GM19397 (cell line): Measurements from ENCODE around the gene TAF12.
A peak's percentile ranks its signal among the peaks of the same experiment; 100 is the strongest.
"Not testable (repeated sequence)": the region's sequence is repeated elsewhere in the genome, so short reads cannot be mapped to it uniquely, and the experiment has no call there.

Source experiments
- ATAC-seq: cut with Tn5 transposase; IDR thresholded peaks from one replicate; pipeline ENCODE4 v1.9.1; 2021; ENCODE audit warnings: mild to moderate bottlenecking, moderate library complexity; ENCODE audit not compliant: unreplicated experiment

Gene TAF12

DNA sequence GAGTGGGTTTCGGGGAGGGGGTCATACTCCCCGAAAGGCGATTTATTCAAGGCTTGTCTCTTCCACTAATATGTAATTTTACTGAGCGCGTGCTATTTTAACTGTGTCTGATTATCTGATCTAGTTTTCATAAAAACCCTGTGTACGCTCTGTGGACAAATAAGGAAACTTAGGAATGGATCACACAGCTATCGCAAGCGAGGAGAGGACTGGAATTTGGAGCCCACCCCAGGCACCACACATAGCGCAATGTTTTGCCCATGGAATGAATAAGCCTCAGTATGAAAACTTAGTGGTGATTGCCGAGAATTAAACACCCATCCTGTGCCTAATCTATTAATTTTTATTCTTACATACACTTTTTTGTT is 60.6 kb downstream of the TAF12 start:
- no peak for ATAC-seq

DNA sequence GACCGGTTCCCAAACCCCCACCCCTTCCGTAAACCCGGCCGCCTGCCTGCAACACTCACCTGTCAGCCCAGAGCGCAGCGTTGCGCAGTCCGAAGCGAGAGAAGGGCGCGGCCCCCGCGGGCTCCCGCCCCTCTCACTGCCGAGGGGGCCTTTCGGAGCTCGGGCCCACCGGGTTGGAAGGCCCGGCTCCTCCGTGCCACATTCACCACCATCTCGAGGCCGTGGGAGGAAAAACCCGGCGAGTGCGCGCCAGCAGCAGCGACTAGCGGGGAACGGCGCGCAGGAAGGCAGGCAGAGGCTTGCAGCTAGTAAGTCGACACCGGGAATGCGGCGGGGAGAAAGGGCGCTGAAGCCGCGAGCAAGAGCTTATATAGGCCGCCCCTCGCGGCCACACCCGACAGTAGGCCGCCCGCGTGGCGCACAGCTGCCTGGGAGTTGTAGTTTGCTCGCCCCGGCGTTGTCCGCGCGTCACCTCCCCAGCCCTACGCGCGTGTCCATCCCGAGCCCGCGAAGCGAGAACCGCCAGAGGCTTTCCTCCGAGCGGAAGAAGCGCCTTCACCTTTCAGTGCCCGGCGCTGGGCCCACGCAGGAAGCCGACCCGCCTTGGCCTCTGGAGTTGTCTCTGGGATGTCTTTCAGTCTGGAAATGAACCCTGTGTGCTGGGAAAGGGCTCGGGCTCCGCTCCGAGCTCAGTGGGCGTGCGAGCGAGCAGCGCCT is 61.2 kb downstream of the TAF12 start:
- ATAC-seq = peak; percentile 84

DNA sequence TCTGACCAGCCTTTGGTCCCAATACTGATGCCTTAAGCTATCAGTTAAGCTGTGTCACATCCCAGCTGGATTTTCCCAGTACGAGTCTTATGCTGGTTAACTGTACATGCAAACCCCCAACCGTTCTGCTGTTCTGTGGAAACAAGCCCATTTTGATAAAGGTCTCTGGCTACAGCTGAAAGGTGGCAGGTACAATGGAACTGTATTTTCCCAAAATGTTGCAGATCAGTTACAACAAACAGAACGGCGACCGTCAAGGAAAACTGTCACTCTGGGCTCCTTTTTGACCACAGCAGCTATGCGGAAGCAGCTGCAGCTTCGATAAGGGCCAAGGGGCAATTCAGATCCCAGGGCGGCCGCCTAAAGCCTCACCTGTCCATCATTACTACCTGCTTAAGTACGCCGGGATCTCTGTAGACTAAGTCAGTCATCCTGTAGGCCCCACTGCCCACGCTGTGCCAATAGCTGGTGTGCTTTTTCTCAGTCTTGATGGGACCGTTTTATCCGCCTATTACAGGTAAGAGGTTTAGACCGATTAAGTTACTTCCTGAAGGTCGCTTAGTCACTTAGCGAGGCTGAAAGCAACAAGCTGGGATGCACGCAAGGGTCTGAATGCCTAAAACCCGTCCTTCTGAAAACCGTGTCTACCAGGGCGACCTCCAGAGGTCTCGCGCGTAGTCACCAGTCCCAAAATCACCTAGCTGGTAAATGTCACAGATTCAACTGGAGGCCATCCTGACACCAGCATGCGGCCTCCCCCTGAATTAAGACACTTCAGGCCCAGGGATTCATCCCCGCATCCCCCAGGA is 61.9 kb downstream of the TAF12 start:
- peak; percentile 22 for ATAC-seq

DNA sequence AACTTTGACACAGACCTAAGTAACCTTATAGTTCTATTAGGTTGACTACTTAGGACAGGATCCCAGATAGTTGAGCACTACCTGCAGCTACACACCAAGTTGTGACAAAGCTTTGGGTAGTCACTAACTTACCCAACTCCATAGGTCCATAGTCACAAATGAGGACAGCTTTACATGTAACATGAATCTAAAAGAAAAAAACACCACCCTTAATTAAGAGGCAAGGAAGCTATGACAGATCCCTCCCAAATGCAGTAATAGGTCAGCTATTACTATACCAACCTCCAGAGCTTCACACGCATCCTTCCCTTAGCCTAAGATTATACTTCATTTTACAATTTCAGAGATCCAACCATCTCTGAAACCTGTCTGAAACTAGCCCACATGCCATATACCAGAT is 63.5 kb downstream of the TAF12 start:
- no peak for ATAC-seq

DNA sequence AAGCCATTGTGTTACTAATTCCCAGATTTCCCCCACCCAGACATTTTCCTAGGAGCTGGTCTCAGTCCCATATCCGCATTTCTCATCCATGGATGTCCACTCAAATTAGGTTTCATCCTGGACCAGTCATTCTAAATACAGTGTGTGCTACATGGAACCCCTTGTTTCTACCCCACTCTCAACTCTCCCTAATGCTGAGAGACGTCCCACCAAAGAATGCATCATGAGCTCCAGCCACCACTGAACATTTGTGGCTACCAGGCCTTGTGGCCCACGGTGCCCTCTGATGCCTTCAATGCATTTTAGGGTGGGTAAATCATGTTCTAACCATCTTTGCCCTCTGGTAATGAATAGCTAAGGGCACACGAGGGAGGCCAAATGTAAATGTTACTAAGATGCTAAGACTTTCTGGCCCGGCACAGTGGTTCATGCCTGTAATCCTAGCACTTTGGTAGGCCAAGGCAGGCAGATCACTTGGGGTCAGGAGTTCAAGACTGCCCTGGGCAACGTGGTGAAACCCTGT is 64.1 kb downstream of the TAF12 start:
- no peak for ATAC-seq

DNA sequence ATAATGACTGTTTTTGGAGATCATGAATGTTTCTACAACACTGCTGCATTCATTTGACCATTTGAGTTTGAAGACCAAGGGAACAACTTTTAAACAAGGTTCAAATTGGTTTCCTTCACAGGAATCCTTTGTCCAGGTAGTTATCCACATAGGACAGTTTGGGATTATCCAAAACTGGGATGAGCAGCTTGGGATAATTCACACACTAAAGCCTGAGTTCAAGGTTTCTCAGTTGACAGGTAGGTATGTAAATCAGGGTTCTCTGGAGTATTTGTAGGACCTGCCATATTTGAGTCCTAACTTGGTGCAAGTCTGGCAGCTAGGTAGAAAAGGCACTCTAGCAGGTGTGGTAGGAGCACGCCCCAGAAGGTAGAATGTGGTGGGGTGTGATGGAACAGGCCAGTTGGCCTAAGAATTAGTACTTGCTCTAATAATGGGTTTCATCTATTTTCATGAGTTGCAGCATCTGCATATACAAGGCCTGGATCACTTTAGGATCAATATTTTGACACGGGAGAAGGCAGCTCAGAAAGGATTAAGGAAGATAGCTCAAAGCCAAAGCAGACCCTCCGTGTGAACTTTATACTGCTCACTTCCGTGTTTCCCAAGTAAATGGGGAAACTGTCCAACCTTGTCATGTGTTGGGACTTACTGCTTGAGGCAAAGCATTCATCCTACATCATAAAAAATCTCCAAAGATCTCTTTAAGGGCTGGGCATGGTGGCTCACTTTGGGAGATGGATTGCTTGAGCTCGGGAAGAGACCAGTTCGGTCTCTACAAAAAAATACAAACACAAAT is 64.9 kb downstream of the TAF12 start:
- no peak for ATAC-seq

DNA sequence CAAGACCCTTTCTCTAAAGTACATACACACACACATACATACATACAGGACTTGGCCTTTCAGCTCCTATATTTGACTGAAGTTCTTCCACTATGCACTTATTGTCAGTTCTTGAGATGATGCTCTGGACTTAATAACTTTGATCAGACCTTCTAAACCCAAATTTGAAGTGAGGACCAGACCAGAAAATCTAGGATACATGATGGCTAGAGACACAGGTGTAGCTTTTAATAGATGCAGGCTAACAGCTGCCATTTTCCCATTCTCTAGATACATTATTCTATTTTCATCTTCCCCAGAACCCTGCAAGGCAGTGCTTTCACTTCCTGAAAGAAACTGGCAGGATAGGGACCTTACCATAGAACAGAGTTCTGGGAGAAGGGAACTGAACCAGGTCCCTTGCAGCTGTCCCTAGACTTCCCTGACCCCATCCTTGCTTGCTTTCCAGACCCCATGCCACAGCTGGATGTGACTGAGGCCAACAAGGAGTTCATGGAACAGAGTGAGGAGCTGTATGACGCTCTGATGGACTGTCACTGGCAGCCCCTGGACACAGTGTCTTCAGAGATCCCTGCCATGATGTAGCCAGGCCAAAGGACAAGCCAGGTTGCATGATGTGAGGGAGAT is 65.7 kb downstream of the TAF12 start:
- no peak for ATAC-seq

DNA sequence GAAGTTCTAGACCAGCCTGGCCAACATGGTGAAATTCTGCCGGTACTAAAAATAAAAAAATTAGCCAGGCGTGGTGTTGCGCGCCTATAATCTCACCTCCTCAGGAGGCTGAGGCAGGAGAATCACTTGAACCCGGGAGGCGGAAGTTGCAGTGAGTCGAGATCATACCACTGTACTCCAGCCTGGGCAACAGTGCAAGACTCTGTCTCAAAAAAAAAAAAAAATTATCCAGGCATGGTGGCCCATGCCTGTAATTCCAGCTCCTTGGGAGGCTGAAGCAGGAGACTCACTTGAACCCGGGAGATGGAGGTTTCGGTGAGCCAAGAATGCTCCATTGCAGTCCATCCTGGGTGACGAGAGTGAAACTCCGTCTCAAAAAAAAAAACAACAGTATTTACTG is 69.3 kb downstream of the TAF12 start:
- ATAC-seq = no peak

DNA sequence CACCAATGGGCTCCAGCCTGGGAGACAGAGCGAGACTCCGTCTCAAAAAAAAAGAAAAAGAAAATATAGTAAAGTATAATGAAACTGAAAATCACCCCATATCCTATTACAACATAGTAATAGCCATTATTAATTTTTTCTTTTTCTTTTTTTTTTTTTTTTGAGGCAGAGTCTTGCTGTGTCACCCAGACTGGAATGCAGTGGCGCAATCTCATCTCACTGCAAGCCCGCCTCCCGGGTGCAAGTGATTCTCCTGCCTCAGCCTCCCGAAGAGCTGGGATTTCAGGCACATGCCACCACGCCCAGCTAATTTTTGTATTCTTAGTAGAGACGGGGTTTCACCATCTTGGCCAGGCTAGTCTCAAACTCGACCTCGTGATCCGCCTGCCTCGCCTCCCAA is 70.0 kb downstream of the TAF12 start:
- ATAC-seq = not testable (repeated sequence)

DNA sequence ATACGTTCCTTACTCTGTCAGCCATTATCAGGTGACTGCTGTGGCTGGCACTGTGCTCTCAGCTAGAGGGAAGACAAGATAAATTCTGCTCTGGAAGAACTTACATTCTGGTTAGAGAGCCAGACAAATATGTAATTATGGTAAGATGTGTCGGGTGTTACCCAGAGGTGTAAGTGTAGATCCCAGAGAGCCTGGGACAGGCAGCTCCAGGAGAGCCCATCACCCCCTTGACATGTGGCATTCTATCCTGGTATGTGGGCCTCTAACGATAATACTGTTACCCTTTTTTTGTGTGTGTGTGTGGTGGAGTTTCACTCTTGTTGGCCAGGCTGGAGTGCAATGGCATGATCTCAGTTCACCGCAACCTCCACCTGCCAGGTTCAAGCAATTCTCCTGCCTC is 71.0 kb downstream of the TAF12 start:
- no peak for ATAC-seq

DNA sequence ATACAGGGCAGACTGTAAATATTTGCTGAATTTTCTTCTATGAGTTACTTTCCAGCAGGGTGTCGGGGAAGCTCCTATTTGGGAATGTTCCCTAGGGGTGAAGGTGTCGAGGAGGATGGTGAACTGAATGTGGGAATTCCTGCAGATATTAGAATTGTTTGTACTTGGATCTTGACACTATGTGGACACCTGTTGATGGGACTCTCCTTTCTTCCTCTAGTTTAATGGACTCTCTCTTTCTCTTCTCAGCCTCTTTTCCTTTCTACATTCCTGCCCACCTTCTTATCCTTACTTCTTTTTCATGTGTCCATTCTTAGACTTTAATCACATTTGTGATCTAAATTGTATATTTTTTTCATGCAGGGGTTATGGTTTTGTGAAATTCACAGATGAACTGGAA is 75.9 kb downstream of the TAF12 start:
- no peak for ATAC-seq

DNA sequence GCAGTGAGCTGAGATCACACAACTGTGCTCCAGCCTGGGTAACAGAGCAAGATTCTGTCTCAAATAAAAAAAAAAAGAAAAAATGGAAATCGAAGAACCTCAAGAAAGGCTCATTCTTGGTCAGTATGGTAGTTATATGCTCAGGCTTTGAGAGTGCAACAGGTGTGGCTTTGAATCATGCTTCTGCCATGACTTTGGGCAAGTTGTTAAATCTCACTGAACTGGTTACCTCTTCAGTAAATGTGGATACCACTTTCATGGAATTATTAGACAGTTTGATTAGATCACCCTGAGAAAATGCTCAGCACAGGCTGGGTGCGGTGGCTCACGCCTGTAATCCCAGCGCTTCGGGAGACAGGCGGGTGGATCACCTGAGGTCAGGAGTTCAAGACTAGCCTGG is 77.1 kb downstream of the TAF12 start:
- no peak for ATAC-seq

DNA sequence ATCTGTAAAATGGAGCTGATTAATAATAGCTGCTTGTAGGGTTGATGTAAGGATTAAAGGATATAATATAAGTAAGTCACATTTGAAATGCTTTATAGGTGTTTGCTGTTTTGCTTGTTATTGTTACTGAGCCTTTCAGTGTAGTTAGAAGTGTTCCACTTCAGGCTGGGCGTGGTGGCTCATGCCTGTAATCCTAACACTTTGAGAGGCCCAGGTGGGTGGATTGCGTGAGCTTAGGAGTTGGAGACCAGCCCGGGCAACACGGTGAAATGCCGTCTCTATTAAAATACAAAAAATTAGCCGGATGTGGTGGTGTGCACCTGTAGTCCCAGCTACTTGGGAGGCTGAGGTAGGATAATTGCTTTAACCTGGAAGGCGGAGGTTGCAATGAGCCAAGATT is 77.8 kb downstream of the TAF12 start:
- ATAC-seq = no peak

DNA sequence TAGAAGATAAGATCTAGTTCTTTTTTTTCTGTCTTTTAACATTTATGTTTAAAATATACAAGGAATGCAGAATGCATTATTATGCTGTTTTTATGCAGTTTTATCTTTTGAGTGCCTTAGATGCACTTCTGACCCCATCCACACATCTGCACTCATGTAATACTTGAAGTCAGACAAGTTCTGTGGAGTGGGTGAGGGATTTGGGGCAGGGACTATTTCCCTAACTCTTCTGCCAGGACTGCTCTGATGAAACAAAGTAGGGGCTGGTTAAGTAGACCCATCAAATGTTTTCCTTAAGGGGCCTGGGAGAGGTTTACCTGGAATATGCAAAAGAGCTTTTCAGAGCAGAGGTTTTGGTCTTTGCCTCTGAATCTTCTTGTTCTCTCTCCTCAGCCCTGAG is 78.6 kb downstream of the TAF12 start:
- no peak for ATAC-seq

DNA sequence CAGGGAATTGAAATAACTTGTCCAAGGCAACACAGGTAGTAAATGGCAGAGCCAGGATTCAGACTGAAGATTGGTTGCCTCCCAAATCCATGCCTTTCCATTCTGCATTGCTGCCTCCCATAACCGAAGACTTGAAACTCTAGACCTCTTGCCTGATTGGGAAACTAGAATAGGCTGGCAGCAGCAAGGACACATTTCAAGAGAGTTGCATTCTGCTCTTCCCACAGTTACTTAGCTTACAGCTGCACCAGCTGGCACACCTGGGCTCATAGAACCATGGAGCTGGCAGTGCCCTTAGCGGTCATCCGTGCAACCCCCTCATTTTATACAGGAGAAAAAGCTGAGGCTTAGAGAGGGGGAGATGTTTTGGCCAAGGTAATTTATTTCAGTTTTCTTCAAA is 82.0 kb downstream of the TAF12 start:
- ATAC-seq = no peak
